ENCODE measurements around the gene ABCB11.

ABCB11 gene

GRCh38 chr2:169073211-169073962, 42.3 kb upstream of the ABCB11 start:
- Histone ChIP-seq H3K4me3 (ENCODE audit: low read depth, low read length) (no peak overlapping the region), H3K79me1 (ENCODE audit: low read length) (no peaks in the 10 kb centered on the region), H3K23ac (ENCODE audit: low read length) (no peak overlapping the region), H2BK12ac (ENCODE audit: low read length) (no peak overlapping the region), H3K4me2 (ENCODE audit: low read length) (no peak overlapping the region), H3K4ac (ENCODE audit: low read depth, low read length) (no peak overlapping the region), H4K8ac (ENCODE audit: low read depth, low read length) (no peak overlapping the region), H3K36me3 (ENCODE audit: control insufficient read depth in 1 of 2, insufficient read depth in 2 of 2, low read length in 2 of 2) (no peaks in the 10 kb centered on the region), H3K9me3 (ENCODE audit: insufficient read depth, low read depth, low read length) (peaks cover 2% of the 10 kb centered on the region), H3K14ac (ENCODE audit: low read length) (no peak overlapping the region), H3K9ac (ENCODE audit: low read length) (no peak overlapping the region), H4K91ac (ENCODE audit: low read depth, low read length) (no peak overlapping the region), H2AK5ac (ENCODE audit: low read length) (no peak overlapping the region), H3K27ac (ENCODE audit: low read depth, low read length) (no peak overlapping the region), H3K4me1 (ENCODE audit: control insufficient read depth in 1 of 2, insufficient read depth in 2 of 2, low read length in 2 of 2) (no peaks in the 10 kb centered on the region), H2BK5ac (ENCODE audit: low read depth, low read length, poor library complexity) (no peak overlapping the region), H3K27me3 (ENCODE audit: insufficient read depth, low read length) (no peaks in the 10 kb centered on the region), H3K79me2 (ENCODE audit: control insufficient read depth, insufficient read depth, low read length, poor library complexity) (no peaks in the 10 kb centered on the region), H2BK120ac (ENCODE audit: insufficient read depth, low read length, poor library complexity) (no peak overlapping the region), H3K18ac (ENCODE audit: low read length) (no peak overlapping the region), H2AFZ (ENCODE audit: insufficient read depth, low read length, poor library complexity) (no peak overlapping the region), H4K12ac (ENCODE audit: low read depth, low read length) (no peak overlapping the region)
- no peak for DNase-seq
- no CpG with 5 or more reads among the region's 3 CpGs for WGBS (ENCODE audit: extremely low coverage, insufficient coverage, insufficient read length)

- H3K36me3 ChIP-seq (ENCODE audit: control insufficient read depth in 1 of 2, insufficient read depth in 2 of 2, low read length in 2 of 2) = no peaks in the 10 kb centered on the region
- no peak overlapping the region for H3K14ac ChIP-seq (ENCODE audit: low read length)
- no peak overlapping the region for H4K8ac ChIP-seq (ENCODE audit: low read depth, low read length)
- no peak overlapping the region for H2BK12ac ChIP-seq (ENCODE audit: low read length)
- H3K4me2 ChIP-seq (ENCODE audit: low read length) = no peak overlapping the region
- no peak overlapping the region for H3K18ac ChIP-seq (ENCODE audit: low read length)
- H3K4me3 ChIP-seq (ENCODE audit: low read depth, low read length) = no peak overlapping the region
- no peak overlapping the region for H2BK120ac ChIP-seq (ENCODE audit: insufficient read depth, low read length, poor library complexity)
- peak in 1 of 2 donors; percentile 28 for DNase-seq
- WGBS (ENCODE audit: extremely low coverage, insufficient coverage, insufficient read length) = no CpG with 5 or more reads among the region's 4 CpGs
- H3K4ac ChIP-seq (ENCODE audit: low read depth, low read length) = no peak overlapping the region
- no peak overlapping the region for H2BK5ac ChIP-seq (ENCODE audit: low read depth, low read length, poor library complexity)
- no peak overlapping the region for H2AFZ ChIP-seq (ENCODE audit: insufficient read depth, low read length, poor library complexity)
- H3K9me3 ChIP-seq (ENCODE audit: insufficient read depth, low read depth, low read length) = peaks cover 2% of the 10 kb centered on the region
- no peak overlapping the region for H4K91ac ChIP-seq (ENCODE audit: low read depth, low read length)
- no peaks in the 10 kb centered on the region for H3K27me3 ChIP-seq (ENCODE audit: insufficient read depth, low read length)
- H3K27ac ChIP-seq (ENCODE audit: low read depth, low read length) = no peak overlapping the region
- no peak overlapping the region for H3K9ac ChIP-seq (ENCODE audit: low read length)
- H3K79me1 ChIP-seq (ENCODE audit: low read length) = no peaks in the 10 kb centered on the region
- no peak overlapping the region for H2AK5ac ChIP-seq (ENCODE audit: low read length)
- H3K23ac ChIP-seq (ENCODE audit: low read length) = no peak overlapping the region
- no peaks in the 10 kb centered on the region for H3K4me1 ChIP-seq (ENCODE audit: control insufficient read depth in 1 of 2, insufficient read depth in 2 of 2, low read length in 2 of 2)
- no peak overlapping the region for H4K12ac ChIP-seq (ENCODE audit: low read depth, low read length)
- no peaks in the 10 kb centered on the region for H3K79me2 ChIP-seq (ENCODE audit: control insufficient read depth, insufficient read depth, low read length, poor library complexity)
These were observed 41.2 kb upstream of the ABCB11 start for GRCh38 chr2:169072163-169072925.

DNA sequence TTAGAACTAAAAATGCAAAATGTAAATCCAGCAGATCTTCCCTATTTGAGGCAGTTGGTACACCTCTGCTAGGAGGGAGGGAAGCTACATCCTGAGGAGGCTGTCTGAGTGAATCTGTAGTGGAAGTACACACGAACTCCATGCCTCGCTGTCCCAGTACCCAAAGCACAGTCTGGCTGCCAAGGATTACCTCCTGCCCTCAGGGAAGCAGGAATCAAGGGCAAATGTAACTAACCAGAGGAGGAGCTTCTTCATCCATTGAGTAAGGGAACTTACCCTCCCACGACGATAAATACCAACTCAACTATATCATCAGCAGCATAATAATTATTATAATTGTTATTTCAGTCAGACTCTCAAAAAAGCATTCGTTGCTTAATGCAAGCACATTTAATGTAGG, 40.3 kb upstream of the ABCB11 start:
- Histone ChIP-seq H3K9ac (ENCODE audit: low read length) (no peak overlapping the region), H3K27me3 (ENCODE audit: insufficient read depth, low read length) (no peaks in the 10 kb centered on the region), H3K27ac (ENCODE audit: low read depth, low read length) (no peak overlapping the region), H2AFZ (ENCODE audit: insufficient read depth, low read length, poor library complexity) (no peak overlapping the region), H3K4me1 (ENCODE audit: control insufficient read depth in 1 of 2, insufficient read depth in 2 of 2, low read length in 2 of 2) (no peaks in the 10 kb centered on the region), H3K79me2 (ENCODE audit: control insufficient read depth, insufficient read depth, low read length, poor library complexity) (no peaks in the 10 kb centered on the region), H3K18ac (ENCODE audit: low read length) (no peak overlapping the region), H4K12ac (ENCODE audit: low read depth, low read length) (no peak overlapping the region), H3K9me3 (ENCODE audit: insufficient read depth, low read depth, low read length) (peaks cover 2% of the 10 kb centered on the region), H3K4me3 (ENCODE audit: low read depth, low read length) (no peak overlapping the region), H3K36me3 (ENCODE audit: control insufficient read depth in 1 of 2, insufficient read depth in 2 of 2, low read length in 2 of 2) (no peaks in the 10 kb centered on the region), H3K23ac (ENCODE audit: low read length) (no peak overlapping the region), H2BK12ac (ENCODE audit: low read length) (no peak overlapping the region), H4K8ac (ENCODE audit: low read depth, low read length) (no peak overlapping the region), H3K4me2 (ENCODE audit: low read length) (no peak overlapping the region), H2BK120ac (ENCODE audit: insufficient read depth, low read length, poor library complexity) (no peak overlapping the region), H3K14ac (ENCODE audit: low read length) (no peak overlapping the region), H3K4ac (ENCODE audit: low read depth, low read length) (no peak overlapping the region), H2BK5ac (ENCODE audit: low read depth, low read length, poor library complexity) (no peak overlapping the region), H4K91ac (ENCODE audit: low read depth, low read length) (no peak overlapping the region), H3K79me1 (ENCODE audit: low read length) (no peaks in the 10 kb centered on the region), H2AK5ac (ENCODE audit: low read length) (no peak overlapping the region)
- DNase-seq = peak in 1 of 2 donors; percentile 12
- WGBS (ENCODE audit: extremely low coverage, insufficient coverage, insufficient read length) = no CpG with 5 or more reads among the region's 5 CpGs

DNA sequence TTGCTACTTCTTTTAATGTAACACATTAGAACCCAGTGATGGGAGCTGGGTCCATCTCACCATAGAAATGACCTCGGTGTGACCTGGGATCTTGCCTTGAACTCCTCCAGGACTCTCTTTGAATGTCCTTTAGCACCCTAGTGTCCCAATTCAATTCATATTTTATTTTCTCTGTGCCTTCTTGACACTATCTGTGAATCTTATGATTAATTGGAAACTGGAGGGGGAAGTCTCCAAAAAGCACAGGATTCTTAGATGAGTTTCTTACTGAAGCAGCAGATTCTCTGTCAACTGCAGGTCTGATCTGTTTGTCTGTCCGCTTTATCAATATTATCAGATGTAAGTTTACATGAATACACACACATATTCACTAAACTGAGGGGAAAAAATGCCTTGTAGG, 38.7 kb upstream of the ABCB11 start:
- Histone ChIP-seq H3K4ac (ENCODE audit: low read depth, low read length) (no peak overlapping the region), H3K9ac (ENCODE audit: low read length) (no peak overlapping the region), H4K91ac (ENCODE audit: low read depth, low read length) (no peak overlapping the region), H3K4me2 (ENCODE audit: low read length) (no peak overlapping the region), H3K14ac (ENCODE audit: low read length) (no peak overlapping the region), H3K4me3 (ENCODE audit: low read depth, low read length) (no peak overlapping the region), H3K4me1 (ENCODE audit: control insufficient read depth in 1 of 2, insufficient read depth in 2 of 2, low read length in 2 of 2) (no peaks in the 10 kb centered on the region), H2BK120ac (ENCODE audit: insufficient read depth, low read length, poor library complexity) (no peak overlapping the region), H4K12ac (ENCODE audit: low read depth, low read length) (no peak overlapping the region), H3K27ac (ENCODE audit: low read depth, low read length) (no peak overlapping the region), H2BK12ac (ENCODE audit: low read length) (no peak overlapping the region), H4K8ac (ENCODE audit: low read depth, low read length) (no peak overlapping the region), H3K23ac (ENCODE audit: low read length) (no peak overlapping the region), H3K18ac (ENCODE audit: low read length) (no peak overlapping the region), H2AK5ac (ENCODE audit: low read length) (no peak overlapping the region), H3K27me3 (ENCODE audit: insufficient read depth, low read length) (no peaks in the 10 kb centered on the region), H3K36me3 (ENCODE audit: control insufficient read depth in 1 of 2, insufficient read depth in 2 of 2, low read length in 2 of 2) (no peaks in the 10 kb centered on the region), H3K79me1 (ENCODE audit: low read length) (no peaks in the 10 kb centered on the region), H2AFZ (ENCODE audit: insufficient read depth, low read length, poor library complexity) (no peak overlapping the region), H2BK5ac (ENCODE audit: low read depth, low read length, poor library complexity) (no peak overlapping the region), H3K79me2 (ENCODE audit: control insufficient read depth, insufficient read depth, low read length, poor library complexity) (no peaks in the 10 kb centered on the region), H3K9me3 (ENCODE audit: insufficient read depth, low read depth, low read length) (peaks cover 2% of the 10 kb centered on the region)
- WGBS (ENCODE audit: extremely low coverage, insufficient coverage, insufficient read length) = no CpG with 5 or more reads among the region's 2 CpGs
- DNase-seq = no peak
